Stimulated activated effector memory CD8-positive, alpha-beta T cell treated with anti-CD3 and anti-CD28 coated beads, Interleukin-12 subunit alpha, Interleukin-12 subunit beta, amount 100 ng/mL, for 72 hours (primary cell): ENCODE results near the gene ZNF91.
"Not testable (repeated sequence)": the region's sequence is repeated elsewhere in the genome, so short reads cannot be mapped to it uniquely, and the experiment has no call there.

Experiments
- ATAC-seq: fragments of 150-1000 bp; cut with Tn5 transposase; 2 replicates; pipeline ENCODE4 v1.10.0; 2021
- DNase-seq, 2 donors: peaks; one replicate each; pipeline ENCODE4 v3.0.0; 2021 to 2022; ENCODE audit warnings: low spot score in 2 of 2
- H3K27ac Mint-ChIP-seq: one replicate; pipeline ENCODE4 v1.8.0; 2022; ENCODE audit warnings: mild to moderate bottlenecking, mixed read lengths
- H3K36me3 Mint-ChIP-seq: one replicate; pipeline ENCODE4 v1.8.0; 2022; ENCODE audit warnings: mild to moderate bottlenecking, mixed read lengths
- H3K4me1 Mint-ChIP-seq: one replicate; pipeline ENCODE4 v1.8.0; 2022; ENCODE audit warnings: mixed read lengths
- H3K4me3 Mint-ChIP-seq: one replicate; pipeline ENCODE4 v1.8.0; 2022; ENCODE audit warnings: mild to moderate bottlenecking, mixed read lengths
- H3K9me3 Mint-ChIP-seq: one replicate; pipeline ENCODE4 v1.8.0; 2022; ENCODE audit warnings: mixed read lengths

Gene ZNF91

DNA sequence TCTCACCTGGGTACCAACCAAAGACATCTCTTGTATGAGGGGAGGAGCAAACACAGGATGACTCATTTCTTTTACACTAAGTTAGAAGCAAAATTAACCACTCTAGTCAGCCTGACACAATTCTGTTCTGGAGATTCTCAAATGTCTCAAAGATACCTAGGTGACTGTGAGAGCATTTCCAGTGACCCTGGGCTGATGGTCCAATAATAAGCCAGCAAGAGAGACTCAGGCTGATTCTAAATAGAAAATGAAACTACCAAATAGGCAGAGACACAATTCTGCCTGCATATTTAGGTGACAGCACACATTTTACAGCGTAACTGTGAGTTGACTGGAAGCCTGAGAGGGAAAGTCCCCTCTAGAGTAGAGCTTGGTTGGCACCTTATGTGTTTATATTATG, 16.3 kb downstream of the ZNF91 start:
- Mint-ChIP-seq H3K9me3 (peaks cover 10% of the 10 kb centered on the region), H3K27ac (no peak overlapping the region), H3K4me1 (peaks cover 20% of the 10 kb centered on the region), H3K4me3 (no peak overlapping the region), H3K36me3 (peaks cover 72% of the 10 kb centered on the region)
- no peak for DNase-seq
- ATAC-seq = peak; percentile 91

DNA sequence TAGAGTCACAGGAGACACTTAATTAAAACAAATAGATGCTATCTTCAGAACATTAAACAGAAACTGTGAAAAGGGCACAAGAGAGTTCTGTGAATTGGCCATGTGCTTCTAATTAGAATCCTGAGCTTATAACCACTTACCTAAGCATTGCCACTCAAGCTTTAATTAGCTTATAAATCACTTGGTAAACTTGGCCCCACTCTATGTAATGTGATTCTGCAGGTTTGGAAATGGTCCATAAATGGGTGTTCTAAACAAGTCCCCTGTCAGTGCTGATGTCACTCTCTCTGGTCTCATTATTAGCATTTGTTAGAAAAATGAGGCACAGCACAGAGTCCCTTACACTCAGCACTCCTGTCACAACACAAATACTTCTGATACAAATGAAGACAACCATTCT, 18.0 kb downstream of the ZNF91 start:
- Mint-ChIP-seq H3K27ac (no peak overlapping the region), H3K9me3 (peaks cover 2% of the 10 kb centered on the region), H3K4me1 (peaks cover 11% of the 10 kb centered on the region), H3K4me3 (no peak overlapping the region), H3K36me3 (peaks cover 72% of the 10 kb centered on the region)
- no peak for ATAC-seq
- no peak for DNase-seq

DNA sequence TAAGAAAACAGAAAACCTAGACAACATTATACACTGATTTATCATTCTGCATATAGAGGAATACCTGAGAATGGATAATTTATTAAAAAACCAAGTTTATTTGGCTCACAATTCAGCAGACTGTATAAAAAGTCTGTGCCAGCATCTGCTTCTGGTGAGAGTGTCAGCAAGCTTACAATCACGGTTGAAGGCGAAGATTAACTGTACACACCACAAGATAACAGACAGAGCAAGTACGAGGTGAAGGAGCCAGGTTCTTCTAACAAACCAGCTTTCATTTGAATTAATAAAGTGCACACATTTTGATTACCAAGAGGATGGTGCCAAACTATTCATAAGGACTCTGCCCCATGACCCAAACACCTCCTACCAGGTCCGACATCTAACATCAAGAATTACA, 28.8 kb downstream of the ZNF91 start:
- DNase-seq (no peak), ATAC-seq (no peak)
- Mint-ChIP-seq H3K36me3 (peaks cover 85% of the 10 kb centered on the region), H3K9me3 (peaks cover 11% of the 10 kb centered on the region), H3K4me1 (no peaks in the 10 kb centered on the region), H3K4me3 (no peak overlapping the region), H3K27ac (no peak overlapping the region)

DNA sequence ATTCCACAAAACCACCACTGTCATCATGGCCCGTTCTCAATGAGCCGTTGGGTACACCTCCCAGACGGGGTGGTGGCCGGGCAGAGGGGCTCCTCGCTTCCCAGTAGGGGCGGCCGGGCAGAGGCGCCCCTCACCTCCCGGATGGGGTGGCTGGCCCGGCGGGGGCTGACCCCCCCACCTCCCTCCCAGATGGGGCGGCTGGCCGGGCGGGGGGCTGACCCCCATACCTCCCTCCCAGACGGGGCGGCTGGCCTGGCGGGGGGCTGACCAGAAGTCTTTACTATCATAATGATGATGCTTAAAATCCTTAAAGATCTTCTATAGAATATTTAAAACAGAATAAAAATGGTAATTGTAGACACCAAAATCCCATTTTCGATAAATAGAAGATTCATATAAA, 29.2 kb downstream of the ZNF91 start:
- H3K4me1 Mint-ChIP-seq, H3K4me3 Mint-ChIP-seq, DNase-seq, ATAC-seq, H3K27ac Mint-ChIP-seq, H3K9me3 Mint-ChIP-seq: not testable (repeated sequence)
- H3K36me3 Mint-ChIP-seq = peaks cover 81% of the 10 kb centered on the region

DNA sequence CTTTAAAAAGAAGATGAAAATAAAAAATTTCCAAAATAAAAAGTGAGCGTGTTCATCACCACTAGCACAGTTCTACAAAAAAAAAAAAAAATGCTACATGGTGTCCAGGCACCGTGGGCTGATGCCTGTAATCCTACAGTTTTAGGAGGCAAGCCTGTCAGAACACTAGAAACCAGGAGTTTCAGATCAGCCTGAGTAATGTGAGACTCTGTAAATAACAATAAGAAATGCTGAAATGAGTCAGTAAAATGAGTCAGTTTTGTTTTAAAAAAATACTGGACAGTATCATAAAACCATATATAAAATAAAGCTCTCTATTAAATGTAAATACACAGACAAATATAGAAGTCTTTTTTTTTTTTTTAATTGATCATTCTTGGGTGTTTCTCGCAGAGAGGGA, 30.0 kb downstream of the ZNF91 start:
- no peak for DNase-seq
- Mint-ChIP-seq H3K27ac (no peak overlapping the region), H3K4me1 (no peaks in the 10 kb centered on the region), H3K9me3 (peaks cover 10% of the 10 kb centered on the region), H3K36me3 (peaks cover 73% of the 10 kb centered on the region), H3K4me3 (no peak overlapping the region)
- peak; percentile 28 for ATAC-seq

DNA sequence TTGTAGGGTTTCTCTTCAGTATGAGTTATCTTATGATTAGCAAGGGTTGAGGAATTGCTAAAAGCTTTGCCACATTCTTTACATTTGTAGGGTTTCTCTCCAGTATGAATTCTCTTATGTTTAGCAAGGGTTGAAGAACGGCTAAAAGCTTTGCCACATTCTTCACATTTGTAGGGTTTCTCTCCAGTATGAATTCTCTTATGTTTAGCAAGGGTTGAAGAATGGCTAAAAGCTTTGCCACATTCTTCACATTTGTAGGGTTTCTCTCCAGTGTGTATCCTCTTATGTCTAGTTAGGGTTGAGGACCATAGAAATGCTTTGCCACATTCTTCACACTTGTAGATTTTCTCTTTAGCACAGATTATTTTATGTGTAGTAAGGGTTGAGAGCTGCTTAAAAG, 33.4 kb downstream of the ZNF91 start:
- H3K4me3 Mint-ChIP-seq, H3K4me1 Mint-ChIP-seq: not testable (repeated sequence)
- H3K9me3 Mint-ChIP-seq = peaks cover 16% of the 10 kb centered on the region

DNA sequence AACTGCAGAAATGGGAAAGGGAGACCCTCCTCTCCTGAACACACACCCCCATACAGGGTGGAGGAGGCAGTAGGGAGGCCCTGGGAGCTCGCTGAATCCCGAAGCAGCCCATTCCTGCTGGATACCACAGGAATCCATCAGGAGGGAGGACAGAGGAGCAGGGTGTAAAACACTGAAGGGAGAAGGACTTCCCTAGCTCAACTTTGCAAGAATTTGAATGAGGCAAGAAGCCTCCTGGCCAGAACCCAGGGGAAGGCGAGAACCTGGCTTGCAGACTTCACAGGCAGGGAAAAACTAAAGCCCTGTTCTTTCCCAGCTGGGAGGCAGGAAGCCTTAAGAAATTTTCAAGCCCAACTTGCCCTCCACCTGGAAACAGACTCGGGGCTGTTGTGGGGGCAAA, 43.5 kb downstream of the ZNF91 start:
- peaks cover 41% of the 10 kb centered on the region for H3K36me3 Mint-ChIP-seq
- no peak overlapping the region for H3K27ac Mint-ChIP-seq
- no peak overlapping the region for H3K4me3 Mint-ChIP-seq
- peaks cover 18% of the 10 kb centered on the region for H3K4me1 Mint-ChIP-seq
- DNase-seq (no peak), ATAC-seq (no peak)
- peaks cover 59% of the 10 kb centered on the region for H3K9me3 Mint-ChIP-seq

More for the DNA sequence above, 33.4 kb downstream of the ZNF91 start:
- ATAC-seq, DNase-seq, H3K27ac Mint-ChIP-seq: not testable (repeated sequence)
- H3K36me3 Mint-ChIP-seq = peaks cover 50% of the 10 kb centered on the region

DNA sequence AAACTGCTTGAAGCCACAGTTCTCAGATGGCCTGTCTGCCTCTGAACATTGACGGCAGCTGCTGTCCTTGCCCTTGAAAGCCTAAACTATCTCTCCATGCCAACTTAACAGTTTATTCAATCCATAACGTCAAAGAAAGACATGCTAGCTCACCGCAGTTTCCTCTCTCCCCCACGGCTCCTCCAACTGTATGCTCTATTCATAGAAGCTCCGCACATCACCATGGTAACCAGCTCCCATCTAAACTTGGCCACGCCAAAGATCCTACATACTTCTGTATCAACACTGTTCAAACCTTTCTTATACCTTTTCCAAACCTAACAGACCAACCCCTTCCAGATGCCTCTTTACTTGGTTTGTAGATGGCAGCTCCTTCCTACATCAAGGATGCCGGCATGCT, 48.6 kb downstream of the ZNF91 start:
- DNase-seq (no peak), ATAC-seq (no peak)
- Mint-ChIP-seq H3K4me1 (peaks cover 23% of the 10 kb centered on the region), H3K9me3 (peaks cover 57% of the 10 kb centered on the region), H3K4me3 (no peak overlapping the region), H3K27ac (no peak overlapping the region), H3K36me3 (peaks cover 43% of the 10 kb centered on the region)

DNA sequence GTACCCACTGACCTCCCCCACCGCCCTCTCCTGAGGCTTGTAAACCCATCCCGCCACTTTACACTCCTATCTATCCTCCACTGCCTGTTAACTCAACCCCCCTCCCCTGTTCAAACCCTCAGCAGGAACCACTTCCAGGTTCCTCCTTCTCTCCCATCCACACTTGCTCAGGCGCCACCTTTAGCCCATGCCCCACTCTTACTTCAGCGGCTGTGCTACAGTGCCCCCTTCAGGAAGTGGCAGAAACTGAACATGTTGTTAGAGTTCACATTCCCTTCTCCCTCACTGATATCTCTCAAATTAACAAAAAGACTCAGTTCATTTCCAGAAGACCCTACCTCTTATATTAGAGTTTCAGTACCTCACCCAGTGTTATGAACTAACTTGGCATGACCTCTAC, 49.4 kb downstream of the ZNF91 start:
- DNase-seq = no peak
- H3K36me3 Mint-ChIP-seq = peaks cover 37% of the 10 kb centered on the region
- no peak for ATAC-seq
- no peak overlapping the region for H3K4me3 Mint-ChIP-seq
- H3K9me3 Mint-ChIP-seq = peaks cover 56% of the 10 kb centered on the region
- no peak overlapping the region for H3K27ac Mint-ChIP-seq
- H3K4me1 Mint-ChIP-seq = peaks cover 23% of the 10 kb centered on the region

DNA sequence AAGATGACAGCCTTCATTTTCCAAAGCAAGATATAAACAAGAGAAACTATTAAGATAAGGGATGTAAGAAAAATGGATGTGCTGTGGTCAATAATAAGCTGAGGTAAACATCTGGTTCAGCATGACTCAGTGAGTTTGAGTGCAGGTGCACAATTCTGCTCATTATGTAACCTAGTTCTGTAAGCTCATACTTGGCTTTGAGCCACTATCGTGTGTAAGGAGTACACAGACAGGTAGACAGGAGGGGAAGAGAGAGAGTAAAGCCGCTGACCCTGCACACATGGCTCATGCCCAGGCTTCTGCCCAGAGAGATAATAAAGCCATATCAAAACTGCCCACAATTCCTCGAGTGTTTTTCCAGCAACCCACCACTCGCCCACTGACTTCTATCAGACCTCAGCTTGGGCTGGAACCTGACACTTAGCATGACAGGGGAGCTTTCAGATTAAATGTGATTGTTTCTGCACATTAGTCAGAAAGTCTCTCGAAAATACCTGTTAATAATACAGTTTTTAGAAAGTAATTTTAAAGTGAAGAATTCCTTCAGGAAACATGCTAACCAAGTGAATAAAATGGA, 51.7 kb downstream of the ZNF91 start:
- peaks cover 54% of the 10 kb centered on the region for H3K9me3 Mint-ChIP-seq
- peaks cover 47% of the 10 kb centered on the region for H3K36me3 Mint-ChIP-seq
- ATAC-seq (no peak), DNase-seq (no peak)
- no peak overlapping the region for H3K27ac Mint-ChIP-seq
- peaks cover 18% of the 10 kb centered on the region for H3K4me1 Mint-ChIP-seq
- H3K4me3 Mint-ChIP-seq = no peak overlapping the region

DNA sequence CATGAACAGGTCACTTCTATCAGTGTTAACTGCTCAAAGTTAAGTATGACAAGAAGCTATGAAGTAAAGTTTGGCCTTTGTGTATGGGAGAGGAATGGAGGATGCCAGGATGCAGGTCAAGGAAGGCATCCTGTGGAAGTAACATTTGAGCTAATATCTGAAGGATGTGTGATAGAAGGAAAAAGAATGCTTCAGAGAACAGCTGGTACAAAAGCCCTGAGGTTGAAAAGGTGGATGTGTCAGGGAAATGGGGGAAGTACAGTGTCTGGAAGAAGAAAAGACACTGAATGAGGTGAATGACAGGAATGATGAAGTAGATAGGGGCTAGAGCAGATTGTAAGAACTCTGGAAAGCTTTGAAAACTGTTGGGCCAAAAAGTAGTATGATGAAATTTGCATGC, 67.1 kb downstream of the ZNF91 start:
- Mint-ChIP-seq H3K36me3 (peaks cover 12% of the 10 kb centered on the region), H3K4me3 (no peak overlapping the region), H3K27ac (no peak overlapping the region), H3K4me1 (peaks cover 11% of the 10 kb centered on the region), H3K9me3 (peaks cover 36% of the 10 kb centered on the region)
- ATAC-seq (no peak), DNase-seq (no peak)

DNA sequence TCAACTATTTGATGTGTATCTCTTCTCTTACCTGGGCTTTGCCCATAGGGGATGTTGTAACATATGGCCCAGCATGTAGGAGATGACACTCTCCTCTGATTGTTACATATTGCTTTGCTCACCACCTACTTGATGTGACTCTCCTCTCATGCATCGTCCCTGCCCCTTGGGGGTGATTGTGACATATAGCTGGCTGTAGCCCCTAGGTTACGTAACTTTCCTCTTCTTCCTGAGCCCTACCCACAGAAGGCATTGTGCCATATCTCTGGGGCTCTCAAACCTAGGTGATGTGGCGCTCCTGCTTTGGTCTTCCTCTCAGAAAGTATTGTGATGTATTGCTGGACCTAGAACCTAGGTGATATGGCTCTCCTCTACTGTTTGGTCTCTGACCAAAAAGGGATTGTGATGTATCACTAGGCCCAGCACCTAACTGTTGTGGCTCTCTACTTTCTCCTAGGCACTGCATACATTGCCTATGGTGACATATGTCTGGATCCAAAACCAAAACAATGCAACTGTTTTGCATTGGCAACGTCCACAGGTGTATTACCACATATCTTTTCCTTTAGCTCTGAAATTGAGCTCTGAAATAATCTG, 73.2 kb downstream of the ZNF91 start:
- Mint-ChIP-seq H3K36me3 (peaks cover 6% of the 10 kb centered on the region), H3K9me3 (peaks cover 30% of the 10 kb centered on the region), H3K4me1 (peaks cover 12% of the 10 kb centered on the region), H3K27ac (no peak overlapping the region), H3K4me3 (no peak overlapping the region)
- ATAC-seq (no peak), DNase-seq (peak in 1 of 2 donors; percentile 37)

DNA sequence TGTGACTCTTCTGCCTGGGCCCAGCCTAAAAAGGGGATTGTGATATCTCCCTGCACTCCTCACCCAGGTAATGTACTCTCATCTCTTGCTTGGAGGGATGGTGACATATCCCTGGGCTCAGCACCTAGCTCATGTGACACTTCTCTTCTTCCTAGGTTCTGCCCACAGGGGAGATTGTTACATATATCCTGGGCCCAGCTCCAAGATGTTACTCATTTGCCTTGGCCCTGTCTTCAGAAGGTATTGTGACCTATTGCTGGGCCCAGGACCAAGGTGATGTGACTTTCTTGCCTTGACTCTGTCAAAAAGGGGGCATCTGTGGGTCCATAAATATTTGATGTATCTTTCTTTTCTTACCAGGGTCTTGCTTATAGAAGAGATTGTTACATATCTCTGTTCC, 73.9 kb downstream of the ZNF91 start:
- Mint-ChIP-seq H3K9me3 (peaks cover 30% of the 10 kb centered on the region), H3K4me1 (peaks cover 12% of the 10 kb centered on the region)
- H3K27ac Mint-ChIP-seq, H3K36me3 Mint-ChIP-seq, H3K4me3 Mint-ChIP-seq, ATAC-seq: not testable (repeated sequence)
- peak in 1 of 2 donors; percentile 4 for DNase-seq

DNA sequence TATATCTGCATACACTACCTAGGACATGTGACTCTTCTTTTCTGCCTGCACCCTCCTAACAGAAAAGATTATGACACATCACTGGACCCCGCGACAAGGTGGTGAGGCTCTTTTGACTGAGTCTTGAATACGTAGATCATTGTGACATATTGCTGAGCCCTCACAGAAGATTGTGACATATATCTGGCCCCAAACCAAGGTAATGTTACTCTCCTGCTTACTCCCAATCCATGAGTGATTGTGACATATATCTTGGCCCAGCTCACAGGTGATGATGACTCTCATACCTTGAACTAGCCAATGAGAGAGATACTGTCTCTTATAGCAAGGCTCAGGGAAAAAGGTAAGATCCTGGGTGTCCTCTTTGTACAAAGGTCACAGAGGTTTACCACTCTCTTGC, 75.7 kb downstream of the ZNF91 start:
- Mint-ChIP-seq H3K9me3 (peaks cover 22% of the 10 kb centered on the region), H3K4me1 (peaks cover 12% of the 10 kb centered on the region)
- H3K27ac Mint-ChIP-seq, H3K4me3 Mint-ChIP-seq, H3K36me3 Mint-ChIP-seq, ATAC-seq: not testable (repeated sequence)
- DNase-seq = peak in 1 of 2 donors; percentile 4

DNA sequence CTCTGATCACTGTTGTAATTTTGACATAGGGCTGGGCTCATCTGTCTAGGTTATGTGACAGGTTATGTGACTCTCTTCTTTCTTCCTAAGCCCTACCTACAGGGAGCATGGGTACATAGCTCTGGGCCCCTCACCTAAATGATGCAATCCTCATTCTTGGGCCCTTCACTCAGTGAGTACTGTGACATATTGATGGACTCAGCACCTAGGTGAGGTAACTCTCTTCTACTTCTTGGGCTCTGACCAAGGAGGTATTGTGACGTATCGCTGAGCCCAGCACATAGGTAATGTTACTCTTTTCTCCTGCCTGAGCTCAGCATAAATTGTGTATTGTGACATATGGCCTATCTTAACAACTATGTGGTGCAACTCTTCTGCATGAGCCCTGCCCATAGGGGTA, 76.3 kb downstream of the ZNF91 start:
- not testable (repeated sequence) for H3K4me1 Mint-ChIP-seq, H3K27ac Mint-ChIP-seq, ATAC-seq, H3K36me3 Mint-ChIP-seq, H3K4me3 Mint-ChIP-seq
- peak in 1 of 2 donors; percentile 10 for DNase-seq
- peaks cover 18% of the 10 kb centered on the region for H3K9me3 Mint-ChIP-seq

DNA sequence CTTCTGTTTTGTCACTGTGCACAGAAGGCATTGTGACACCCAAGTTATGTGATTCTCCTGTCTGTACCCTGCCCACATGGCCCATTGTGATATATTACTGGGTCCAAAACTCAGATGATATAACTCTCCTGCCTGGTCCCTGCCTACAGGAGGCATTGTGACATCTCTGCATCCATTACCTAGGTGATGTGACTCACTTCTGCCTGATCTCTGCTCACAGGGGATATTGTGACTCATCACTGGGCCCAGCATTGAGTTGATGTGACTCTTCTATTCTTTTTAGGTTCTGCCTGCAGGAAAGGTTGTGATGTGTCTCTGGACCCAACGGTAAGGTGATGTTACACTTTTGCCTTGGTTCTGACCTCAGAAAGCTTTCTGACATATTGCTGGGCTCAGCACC, 77.1 kb downstream of the ZNF91 start:
- no peaks in the 10 kb centered on the region for H3K36me3 Mint-ChIP-seq
- ATAC-seq (peak; percentile 73), DNase-seq (peak in 1 of 2 donors; percentile 33)
- peaks cover under 1% of the 10 kb centered on the region for H3K4me1 Mint-ChIP-seq
- no peak overlapping the region for H3K27ac Mint-ChIP-seq
- peaks cover 10% of the 10 kb centered on the region for H3K9me3 Mint-ChIP-seq
- no peak overlapping the region for H3K4me3 Mint-ChIP-seq
